CD4-positive, alpha-beta T cell treated with Interleukin-6 at 100 ng/mL for 8 hours (primary cell): Measurements from ENCODE around the gene ARHGEF17.

Experiments used
- DNase-seq: peaks from one replicate; pipeline ENCODE4 v3.0.0-alpha.2; 2020; ENCODE audit warnings: mixed read lengths, low spot score

The ARHGEF17 gene

DNA sequence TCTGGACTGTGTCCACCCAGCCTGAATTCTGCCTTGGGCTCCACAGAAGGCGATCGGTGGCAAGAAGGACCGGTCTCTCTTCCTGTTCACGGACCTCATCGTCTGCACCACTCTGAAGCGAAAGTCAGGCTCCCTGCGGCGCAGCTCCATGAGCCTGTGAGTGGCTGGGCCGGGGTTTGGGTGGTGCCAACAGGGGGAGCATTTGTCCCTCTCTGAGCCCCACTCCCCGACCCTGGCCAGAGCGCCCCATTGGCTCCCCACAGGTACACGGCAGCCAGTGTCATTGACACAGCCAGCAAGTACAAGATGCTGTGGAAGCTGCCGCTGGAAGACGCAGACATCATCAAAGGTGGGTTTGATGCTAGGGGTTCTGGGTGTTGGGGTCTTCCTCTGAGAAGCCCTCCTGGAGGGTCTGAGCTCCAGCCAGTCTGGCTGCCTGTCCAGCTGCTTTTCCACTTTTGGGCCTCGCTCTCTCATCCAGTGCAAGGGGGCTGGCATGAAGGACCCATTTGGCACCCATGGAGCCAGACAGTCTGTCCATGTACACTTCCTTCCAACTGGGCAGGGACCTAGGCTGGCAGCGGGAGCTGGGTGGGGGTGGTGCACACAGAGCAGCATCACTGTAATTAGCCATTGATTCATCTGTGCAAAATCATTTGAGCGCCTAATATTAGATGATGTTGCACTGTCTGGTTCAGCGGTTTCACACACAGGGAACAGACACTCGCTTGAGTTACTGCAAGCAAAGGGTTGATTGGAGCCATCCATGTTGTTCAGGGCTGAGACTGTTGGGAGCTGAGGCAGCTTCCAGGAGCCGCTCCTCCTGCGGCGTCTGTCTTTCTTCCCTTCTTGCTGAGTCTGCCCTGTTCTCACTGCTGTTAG is 49.1 kb downstream of the ARHGEF17 start:
- no peak for DNase-seq

- no peak for DNase-seq
Measured at GRCh38 chr11:73358071-73358470, 50.0 kb downstream of the ARHGEF17 start.

DNA sequence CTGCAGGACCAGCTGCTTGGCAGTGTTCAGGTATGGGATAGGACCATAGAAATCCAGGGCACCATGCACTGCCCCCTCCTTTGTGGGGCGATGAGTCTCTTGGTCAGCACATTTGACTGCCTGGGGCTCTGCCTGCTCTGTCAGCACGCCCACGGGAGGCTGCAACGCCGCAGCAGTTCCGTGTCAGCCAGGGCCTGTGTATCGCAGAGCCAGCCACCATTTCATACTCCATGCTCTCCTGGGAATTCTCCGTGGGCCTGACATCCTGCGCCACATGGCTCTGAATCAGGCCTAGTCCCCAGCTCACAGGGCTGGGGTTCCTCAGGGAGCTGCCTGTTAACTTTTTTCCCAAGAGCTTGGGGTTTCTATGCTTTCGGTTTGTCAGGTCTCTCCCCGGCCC is 51.3 kb downstream of the ARHGEF17 start:
- no peak for DNase-seq

GRCh38 chr11:73359930-73360742 is 52.1 kb downstream of the ARHGEF17 start:
- DNase-seq = no peak

DNA sequence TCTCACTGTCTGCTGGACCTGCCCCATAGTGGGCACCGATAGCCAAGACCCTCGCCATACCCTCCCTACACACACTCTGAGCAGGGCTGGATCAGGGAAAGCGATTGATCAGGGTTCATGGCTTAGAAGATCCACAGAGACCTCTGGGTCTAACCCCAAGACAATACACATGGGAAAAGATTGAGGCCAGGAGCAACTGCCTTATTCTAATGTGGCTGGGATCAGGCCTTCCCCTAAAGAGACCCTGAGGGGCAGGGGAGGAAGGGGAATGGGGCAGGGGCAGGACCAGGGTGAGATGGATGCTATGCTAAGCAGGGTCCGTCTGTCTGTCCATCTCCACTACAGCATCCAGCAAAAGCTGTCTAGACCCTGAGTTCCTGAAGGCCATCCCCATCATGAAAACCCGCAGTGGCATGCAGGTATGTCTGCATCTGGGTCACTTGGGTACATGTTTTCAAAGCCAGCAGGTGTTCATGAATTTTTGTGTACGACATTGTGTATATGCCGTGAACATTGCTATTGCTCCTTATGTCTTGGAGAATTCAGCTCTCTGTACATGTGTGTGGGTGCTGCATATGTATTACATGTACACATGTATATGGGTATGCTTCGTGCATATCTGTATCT is 52.8 kb downstream of the ARHGEF17 start:
- no peak for DNase-seq

GRCh38 chr11:73361953-73362776 is 54.1 kb downstream of the ARHGEF17 start:
- DNase-seq = no peak

DNA sequence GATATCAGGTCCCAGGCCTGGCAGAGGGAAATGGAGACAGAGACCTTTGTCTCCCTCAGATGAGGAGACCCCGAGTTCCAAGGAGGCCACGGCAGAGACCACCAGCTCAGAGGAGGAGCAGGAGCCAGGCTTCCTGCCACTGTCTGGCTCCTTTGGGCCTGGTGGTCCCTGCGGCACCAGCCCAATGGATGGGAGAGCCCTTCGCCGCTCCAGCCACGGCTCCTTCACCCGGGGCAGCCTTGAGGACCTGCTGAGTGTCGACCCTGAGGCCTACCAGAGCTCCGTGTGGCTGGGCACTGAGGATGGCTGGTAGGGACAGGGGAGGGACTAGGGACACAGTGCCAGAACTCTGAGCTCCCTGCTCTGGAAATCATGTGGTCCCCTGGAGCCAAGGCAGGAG is 55.1 kb downstream of the ARHGEF17 start:
- no peak for DNase-seq

DNA sequence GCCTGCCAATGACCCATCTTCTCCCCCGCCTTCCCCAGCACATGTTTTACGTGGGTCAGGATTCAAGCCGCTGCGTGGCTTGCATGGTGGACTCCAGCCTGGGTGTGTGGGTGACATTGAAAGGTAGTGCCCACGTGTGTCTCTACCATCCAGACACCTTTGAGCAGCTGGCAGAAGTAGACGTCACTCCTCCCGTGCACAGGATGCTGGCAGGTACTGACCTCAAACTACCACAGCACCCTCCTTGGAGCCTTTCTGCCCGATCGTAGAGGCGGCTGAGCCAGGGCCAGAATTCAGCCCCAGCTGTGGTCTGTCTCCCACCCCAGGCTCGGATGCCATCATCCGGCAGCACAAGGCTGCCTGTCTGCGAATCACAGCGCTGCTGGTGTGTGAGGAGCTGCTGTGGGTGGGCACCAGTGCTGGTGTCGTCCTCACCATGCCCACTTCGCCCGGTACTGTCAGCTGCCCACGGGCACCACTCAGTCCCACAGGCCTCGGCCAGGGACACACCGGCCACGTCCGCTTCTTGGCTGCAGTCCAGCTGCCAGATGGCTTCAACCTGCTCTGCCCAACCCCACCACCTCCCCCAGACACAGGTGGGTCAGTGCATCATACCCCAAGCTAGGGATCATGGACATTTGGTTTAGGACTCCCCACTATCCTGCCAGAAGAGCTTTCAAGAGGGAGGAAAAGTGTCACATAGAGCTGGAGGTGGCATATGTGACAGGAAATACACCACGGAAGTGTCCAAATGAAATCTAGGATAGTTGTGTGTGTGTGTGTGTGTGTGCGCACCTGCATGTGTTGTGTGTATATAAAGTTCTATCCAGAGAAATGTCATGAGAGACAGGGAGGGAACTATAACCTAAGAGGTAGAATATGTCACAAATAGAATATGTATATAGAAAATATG is 57.5 kb downstream of the ARHGEF17 start:
- DNase-seq = no peak

GRCh38 chr11:73366265-73366610 is 58.2 kb downstream of the ARHGEF17 start:
- peak; percentile 53 for DNase-seq

GRCh38 chr11:73366953-73367352 is 58.9 kb downstream of the ARHGEF17 start:
- no peak for DNase-seq

DNA sequence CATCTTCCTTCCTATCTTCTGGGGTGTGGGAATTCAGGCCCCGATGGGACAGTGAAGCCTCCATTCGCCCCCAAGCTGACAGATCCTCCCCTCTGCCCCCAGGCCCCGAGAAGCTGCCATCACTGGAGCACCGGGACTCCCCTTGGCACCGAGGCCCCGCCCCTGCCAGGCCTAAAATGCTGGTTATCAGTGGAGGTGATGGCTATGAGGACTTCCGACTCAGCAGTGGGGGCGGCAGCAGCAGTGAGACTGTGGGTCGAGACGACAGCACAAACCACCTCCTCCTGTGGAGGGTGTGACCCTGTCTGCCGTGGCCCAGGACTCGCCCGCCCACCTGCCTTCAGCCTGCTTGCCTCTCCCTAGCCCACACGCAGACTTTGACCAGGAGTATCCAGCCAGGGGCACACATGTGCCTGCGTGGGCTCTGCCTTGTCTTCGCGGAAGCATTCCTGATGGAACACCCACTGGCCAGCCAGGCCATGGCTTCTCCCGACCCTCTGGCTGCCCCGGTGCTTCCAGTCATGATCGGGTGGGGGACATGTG is 59.5 kb downstream of the ARHGEF17 start:
- DNase-seq = no peak

DNA sequence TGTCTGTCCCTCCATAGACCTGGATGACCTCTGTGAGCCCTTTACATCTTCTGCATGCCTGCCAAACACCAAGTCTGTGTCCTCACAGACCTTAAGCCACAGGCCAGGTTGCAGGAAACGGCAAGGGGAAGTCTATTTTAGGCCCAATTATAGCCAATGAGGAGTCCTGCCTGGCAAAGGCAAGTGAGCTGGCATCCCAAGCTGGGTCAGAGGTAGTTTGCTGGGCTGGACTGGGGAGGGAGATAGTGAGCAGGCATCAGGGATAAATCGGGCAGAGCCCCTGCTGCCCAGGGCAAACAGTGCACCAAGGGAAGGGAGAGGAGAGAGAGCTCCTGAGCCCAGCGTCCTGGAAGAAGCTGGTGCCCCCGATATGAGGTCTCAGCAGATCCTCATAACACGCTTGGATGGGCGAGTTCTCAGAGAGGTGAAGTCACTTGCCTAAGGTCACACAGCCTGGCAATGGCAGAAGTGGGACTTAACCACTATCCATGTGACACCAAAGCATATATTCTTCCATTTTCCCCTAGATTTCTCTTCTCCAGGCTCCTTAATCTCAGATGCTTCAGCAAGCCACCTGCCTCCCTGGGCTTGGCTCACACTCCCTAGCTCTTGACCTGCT is 64.4 kb downstream of the ARHGEF17 start:
- no peak for DNase-seq

DNA sequence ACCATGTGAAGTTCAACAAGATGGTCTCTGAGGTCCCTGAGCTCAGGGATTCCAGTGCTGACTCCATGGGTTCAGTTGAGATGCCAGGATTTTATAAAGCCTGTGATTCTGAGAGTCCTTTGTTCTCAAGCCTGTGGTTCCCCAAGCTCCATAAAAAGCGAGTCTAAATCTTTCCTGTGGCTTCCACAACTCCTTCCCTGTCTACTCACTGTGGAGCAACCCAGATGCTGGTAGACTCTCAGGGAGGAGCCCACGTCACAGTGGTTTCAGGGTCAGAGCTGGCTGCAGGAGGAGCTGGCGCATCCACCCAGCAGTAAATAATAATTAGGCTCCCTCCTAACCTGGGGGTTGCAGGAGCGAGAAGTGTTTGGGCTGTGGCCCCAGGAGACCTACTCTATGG is 66.1 kb downstream of the ARHGEF17 start:
- DNase-seq = no peak

DNA sequence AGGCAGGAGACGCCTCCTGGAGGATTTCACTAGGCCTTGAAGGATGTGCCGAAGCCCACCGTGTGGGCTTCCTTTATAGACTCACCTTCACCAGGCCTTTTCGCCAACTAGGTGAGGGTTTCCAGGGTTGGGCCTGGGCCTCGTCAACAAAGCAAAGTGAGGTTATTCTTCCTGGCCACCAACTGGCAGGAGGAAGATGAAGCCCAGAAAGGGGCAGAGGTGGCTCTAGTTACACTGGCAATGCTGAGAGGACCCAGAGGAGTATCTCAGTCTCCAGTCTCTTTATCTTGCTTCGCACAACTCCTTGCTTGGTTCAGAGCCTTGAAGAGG is 67.7 kb downstream of the ARHGEF17 start:
- DNase-seq = no peak

GRCh38 chr11:73376160-73376802 is 68.2 kb downstream of the ARHGEF17 start, which contains the start of gene RELT:
Gene RELT, plus strand, starts transcription at chr11:73376399. Its CDS starts 12,738 bp downstream, at chr11:73389137.
- DNase-seq = peak; percentile 90

GRCh38 chr11:73376803-73377629 is 68.9 kb downstream of the ARHGEF17 start:
- DNase-seq = peak; percentile 53

DNA sequence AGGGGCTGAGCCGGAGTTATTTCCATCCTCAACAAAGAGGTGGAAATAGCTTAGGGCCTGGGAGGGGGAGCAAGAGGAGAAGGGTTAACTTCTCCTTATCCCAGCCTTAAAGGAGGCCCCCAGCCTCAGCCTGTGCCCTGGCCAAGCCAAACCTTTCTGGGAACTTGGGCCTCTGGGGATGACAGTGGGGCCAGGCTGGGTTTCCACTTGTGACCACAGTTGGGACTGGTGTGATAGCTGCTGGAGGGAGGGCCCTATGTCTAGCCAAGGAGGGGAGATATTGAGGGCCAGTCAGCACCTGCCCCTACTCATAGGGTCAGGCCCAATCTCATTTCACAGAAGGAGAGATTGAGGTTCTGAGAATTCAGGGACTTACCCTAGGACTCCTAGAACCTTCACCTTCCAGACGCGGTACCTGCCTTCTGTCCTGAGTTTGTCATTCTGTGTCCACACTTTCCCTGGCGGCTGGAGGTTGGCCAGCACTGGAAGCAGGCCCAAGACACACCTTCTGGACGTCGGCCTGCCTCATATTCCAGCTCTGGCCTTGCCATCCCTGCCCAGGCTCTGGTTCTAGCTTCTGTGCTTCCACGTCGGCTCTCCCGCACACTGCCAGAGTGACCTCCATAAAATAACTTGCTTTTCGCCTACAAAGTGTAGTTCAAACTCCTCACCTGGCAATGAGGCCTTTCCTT is 71.3 kb downstream of the ARHGEF17 start:
- no peak for DNase-seq

GRCh38 chr11:73380331-73380730 is 72.3 kb downstream of the ARHGEF17 start:
- DNase-seq = no peak
